ENCODE data around the gene TSHB.

DNA sequence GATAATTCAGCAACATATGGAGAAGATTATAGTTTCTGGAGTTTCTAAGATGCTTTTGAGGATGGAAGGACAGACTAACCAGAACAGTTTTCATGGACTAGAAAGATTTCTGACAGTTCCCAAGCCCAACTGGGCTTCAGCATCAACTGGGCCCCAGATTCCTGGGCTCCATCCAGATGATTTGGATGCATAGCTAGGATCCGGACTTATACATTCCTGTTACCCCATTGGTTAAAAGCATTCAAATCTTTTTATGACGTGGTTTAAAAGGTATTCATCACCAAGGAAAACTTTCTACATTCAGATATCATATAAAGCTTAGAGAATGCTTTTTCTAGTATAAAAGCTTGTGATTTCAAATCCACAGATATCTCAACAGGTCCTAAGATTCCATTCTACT, 29.7 kb downstream of the TSHB start:
- TF ChIP-seq, protein P1, sequence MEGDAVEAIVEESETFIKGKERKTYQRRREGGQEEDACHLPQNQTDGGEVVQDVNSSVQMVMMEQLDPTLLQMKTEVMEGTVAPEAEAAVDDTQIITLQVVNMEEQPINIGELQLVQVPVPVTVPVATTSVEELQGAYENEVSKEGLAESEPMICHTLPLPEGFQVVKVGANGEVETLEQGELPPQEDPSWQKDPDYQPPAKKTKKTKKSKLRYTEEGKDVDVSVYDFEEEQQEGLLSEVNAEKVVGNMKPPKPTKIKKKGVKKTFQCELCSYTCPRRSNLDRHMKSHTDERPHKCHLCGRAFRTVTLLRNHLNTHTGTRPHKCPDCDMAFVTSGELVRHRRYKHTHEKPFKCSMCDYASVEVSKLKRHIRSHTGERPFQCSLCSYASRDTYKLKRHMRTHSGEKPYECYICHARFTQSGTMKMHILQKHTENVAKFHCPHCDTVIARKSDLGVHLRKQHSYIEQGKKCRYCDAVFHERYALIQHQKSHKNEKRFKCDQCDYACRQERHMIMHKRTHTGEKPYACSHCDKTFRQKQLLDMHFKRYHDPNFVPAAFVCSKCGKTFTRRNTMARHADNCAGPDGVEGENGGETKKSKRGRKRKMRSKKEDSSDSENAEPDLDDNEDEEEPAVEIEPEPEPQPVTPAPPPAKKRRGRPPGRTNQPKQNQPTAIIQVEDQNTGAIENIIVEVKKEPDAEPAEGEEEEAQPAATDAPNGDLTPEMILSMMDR (IDR thresholded peaks at IDR 0.05 in 4 of 5, conservative IDR thresholded peaks at IDR 0.05 in 1 of 5) = no peak
- no peak for TF ChIP-seq POLR2A (IDR thresholded peaks at IDR 0.05)

Measured in gastrocnemius medialis (tissue), 4 donors.